ENCODE data around the gene PIP4K2B. TPM values are rescaled to one million over a fixed set of nuclear protein-coding genes. Genes with fewer than 3 reads are reported as not detected.

The PIP4K2B gene
- total and polyA plus RNA-seq, 2 of the 8 experiments (the other 6 are each of a cell fraction or from before 2014, with no cell fraction given): 21.5 to 57.8 TPM

DNA sequence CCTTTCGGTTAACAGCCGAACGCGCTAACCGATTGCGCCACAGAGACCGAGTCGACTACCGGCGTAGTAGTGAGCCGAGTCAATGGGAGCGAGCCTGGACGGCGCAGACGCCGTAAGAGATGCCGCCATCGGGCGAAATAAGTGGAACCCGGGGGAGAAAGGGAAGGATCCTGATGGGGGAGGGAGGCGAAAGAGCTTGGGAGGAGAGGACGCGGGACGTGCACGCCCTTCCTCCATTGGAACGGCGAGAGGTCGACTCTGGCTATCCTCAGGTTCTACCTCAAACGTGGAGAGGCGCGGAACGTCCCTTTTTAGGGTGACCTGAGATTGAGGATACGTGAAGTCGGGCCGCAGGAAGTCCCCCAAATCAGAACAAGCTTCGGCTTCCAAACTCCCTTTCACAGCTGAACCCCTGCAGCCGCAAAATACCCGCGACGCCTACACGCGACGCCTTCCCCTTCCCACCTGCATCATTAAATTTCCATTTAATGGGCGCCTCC, 47.5 kb downstream of the PIP4K2B start (continued):
- TF ChIP-seq RNF2 (IDR thresholded peaks at IDR 0.05; ENCODE audit: borderline replicate concordance, low read depth, low read length, missing control alignments, poor library complexity, severe bottlenecking): no peak
- peak; percentile 38; the same call in 1 of the 2 replicates for TF ChIP-seq KDM5A (IDR thresholded peaks at IDR 0.05; ENCODE audit: low read length)
- peak; percentile 94 for TF ChIP-seq RBBP5 (IDR thresholded peaks at IDR 0.05; ENCODE audit: borderline replicate concordance, low read depth, low read length)
- TF ChIP-seq TAF1 (IDR thresholded peaks at IDR 0.05; ENCODE audit: low read depth, low read length): peak; percentile 19; the same call in 1 of the 2 replicates
- TF ChIP-seq TEAD4 (IDR thresholded peaks at IDR 0.05; ENCODE audit: low read depth, low read length): peak; percentile 83
- no peak for TF ChIP-seq RXRA (IDR thresholded peaks at IDR 0.05; ENCODE audit: insufficient read depth, low read depth, low read length)
- TF ChIP-seq, protein P1, sequence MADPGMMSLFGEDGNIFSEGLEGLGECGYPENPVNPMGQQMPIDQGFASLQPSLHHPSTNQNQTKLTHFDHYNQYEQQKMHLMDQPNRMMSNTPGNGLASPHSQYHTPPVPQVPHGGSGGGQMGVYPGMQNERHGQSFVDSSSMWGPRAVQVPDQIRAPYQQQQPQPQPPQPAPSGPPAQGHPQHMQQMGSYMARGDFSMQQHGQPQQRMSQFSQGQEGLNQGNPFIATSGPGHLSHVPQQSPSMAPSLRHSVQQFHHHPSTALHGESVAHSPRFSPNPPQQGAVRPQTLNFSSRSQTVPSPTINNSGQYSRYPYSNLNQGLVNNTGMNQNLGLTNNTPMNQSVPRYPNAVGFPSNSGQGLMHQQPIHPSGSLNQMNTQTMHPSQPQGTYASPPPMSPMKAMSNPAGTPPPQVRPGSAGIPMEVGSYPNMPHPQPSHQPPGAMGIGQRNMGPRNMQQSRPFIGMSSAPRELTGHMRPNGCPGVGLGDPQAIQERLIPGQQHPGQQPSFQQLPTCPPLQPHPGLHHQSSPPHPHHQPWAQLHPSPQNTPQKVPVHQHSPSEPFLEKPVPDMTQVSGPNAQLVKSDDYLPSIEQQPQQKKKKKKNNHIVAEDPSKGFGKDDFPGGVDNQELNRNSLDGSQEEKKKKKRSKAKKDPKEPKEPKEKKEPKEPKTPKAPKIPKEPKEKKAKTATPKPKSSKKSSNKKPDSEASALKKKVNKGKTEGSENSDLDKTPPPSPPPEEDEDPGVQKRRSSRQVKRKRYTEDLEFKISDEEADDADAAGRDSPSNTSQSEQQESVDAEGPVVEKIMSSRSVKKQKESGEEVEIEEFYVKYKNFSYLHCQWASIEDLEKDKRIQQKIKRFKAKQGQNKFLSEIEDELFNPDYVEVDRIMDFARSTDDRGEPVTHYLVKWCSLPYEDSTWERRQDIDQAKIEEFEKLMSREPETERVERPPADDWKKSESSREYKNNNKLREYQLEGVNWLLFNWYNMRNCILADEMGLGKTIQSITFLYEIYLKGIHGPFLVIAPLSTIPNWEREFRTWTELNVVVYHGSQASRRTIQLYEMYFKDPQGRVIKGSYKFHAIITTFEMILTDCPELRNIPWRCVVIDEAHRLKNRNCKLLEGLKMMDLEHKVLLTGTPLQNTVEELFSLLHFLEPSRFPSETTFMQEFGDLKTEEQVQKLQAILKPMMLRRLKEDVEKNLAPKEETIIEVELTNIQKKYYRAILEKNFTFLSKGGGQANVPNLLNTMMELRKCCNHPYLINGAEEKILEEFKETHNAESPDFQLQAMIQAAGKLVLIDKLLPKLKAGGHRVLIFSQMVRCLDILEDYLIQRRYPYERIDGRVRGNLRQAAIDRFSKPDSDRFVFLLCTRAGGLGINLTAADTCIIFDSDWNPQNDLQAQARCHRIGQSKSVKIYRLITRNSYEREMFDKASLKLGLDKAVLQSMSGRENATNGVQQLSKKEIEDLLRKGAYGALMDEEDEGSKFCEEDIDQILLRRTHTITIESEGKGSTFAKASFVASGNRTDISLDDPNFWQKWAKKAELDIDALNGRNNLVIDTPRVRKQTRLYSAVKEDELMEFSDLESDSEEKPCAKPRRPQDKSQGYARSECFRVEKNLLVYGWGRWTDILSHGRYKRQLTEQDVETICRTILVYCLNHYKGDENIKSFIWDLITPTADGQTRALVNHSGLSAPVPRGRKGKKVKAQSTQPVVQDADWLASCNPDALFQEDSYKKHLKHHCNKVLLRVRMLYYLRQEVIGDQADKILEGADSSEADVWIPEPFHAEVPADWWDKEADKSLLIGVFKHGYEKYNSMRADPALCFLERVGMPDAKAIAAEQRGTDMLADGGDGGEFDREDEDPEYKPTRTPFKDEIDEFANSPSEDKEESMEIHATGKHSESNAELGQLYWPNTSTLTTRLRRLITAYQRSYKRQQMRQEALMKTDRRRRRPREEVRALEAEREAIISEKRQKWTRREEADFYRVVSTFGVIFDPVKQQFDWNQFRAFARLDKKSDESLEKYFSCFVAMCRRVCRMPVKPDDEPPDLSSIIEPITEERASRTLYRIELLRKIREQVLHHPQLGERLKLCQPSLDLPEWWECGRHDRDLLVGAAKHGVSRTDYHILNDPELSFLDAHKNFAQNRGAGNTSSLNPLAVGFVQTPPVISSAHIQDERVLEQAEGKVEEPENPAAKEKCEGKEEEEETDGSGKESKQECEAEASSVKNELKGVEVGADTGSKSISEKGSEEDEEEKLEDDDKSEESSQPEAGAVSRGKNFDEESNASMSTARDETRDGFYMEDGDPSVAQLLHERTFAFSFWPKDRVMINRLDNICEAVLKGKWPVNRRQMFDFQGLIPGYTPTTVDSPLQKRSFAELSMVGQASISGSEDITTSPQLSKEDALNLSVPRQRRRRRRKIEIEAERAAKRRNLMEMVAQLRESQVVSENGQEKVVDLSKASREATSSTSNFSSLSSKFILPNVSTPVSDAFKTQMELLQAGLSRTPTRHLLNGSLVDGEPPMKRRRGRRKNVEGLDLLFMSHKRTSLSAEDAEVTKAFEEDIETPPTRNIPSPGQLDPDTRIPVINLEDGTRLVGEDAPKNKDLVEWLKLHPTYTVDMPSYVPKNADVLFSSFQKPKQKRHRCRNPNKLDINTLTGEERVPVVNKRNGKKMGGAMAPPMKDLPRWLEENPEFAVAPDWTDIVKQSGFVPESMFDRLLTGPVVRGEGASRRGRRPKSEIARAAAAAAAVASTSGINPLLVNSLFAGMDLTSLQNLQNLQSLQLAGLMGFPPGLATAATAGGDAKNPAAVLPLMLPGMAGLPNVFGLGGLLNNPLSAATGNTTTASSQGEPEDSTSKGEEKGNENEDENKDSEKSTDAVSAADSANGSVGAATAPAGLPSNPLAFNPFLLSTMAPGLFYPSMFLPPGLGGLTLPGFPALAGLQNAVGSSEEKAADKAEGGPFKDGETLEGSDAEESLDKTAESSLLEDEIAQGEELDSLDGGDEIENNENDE (IDR thresholded peaks at IDR 0.05; ENCODE audit: insufficient replicate concordance, low read length): no peak
- TF ChIP-seq JUN (IDR thresholded peaks at IDR 0.05; ENCODE audit: low read depth, low read length): no peak
- TF ChIP-seq SP1 (IDR thresholded peaks at IDR 0.05; ENCODE audit: low read depth, low read length): no peak
- TF ChIP-seq, protein P2, sequence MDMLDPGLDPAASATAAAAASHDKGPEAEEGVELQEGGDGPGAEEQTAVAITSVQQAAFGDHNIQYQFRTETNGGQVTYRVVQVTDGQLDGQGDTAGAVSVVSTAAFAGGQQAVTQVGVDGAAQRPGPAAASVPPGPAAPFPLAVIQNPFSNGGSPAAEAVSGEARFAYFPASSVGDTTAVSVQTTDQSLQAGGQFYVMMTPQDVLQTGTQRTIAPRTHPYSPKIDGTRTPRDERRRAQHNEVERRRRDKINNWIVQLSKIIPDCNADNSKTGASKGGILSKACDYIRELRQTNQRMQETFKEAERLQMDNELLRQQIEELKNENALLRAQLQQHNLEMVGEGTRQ (IDR thresholded peaks at IDR 0.05; ENCODE audit: low read length): no peak

All from H1 (cell line).